OCI-LY7 (cell line): ENCODE data around the gene NXPH3. TPM values are rescaled to one million over a fixed set of nuclear protein-coding genes. Genes with fewer than 3 reads are reported as not detected.

Experiments used
- BruUV-seq: library from RNA; stranded (reverse); fragments of 400-500 nt; replicated peaks from 2 replicates; lab custom pipeline; 2021; lab: Mats Ljungman, UMichigan
- CTCF ChIA-PET: fragments of 300-600 bp; sonication (Branson Sonifier 250); formaldehyde crosslinking; loops from one replicate; lab custom pipeline; 2022; ENCODE audit warnings: antibody characterized with exemption; ENCODE audit not compliant: unreplicated experiment; lab: Charles Lee
- POLR2A ChIA-PET: fragments of 300-600 bp; sonication (Branson Sonifier 250); formaldehyde crosslinking; loops from one replicate; lab custom pipeline; 2022; ENCODE audit warnings: antibody characterized with exemption; lab: Charles Lee
- DNase-seq: peaks from one replicate; pipeline ENCODE4 v3.0.0-alpha.2; 2015; ENCODE audit warnings: low spot score
- H2AFZ ChIP-seq: fragments of 200-600 bp; sonication (generic), shearing (Covaris generic); 2 replicates; pipeline ENCODE4 v1.6.1; 2014; ENCODE audit warnings: mild to moderate bottlenecking, antibody characterized with exemption, low read length, moderate library complexity
- H3K27ac ChIP-seq: fragments of 200-600 bp; sonication (generic); 2 replicates; pipeline ENCODE4 v1.5.1; 2014; ENCODE audit warnings: mixed run types, low read depth, mild to moderate bottlenecking, moderate library complexity, low read length, inconsistent platforms; ENCODE audit not compliant: poor library complexity, severe bottlenecking
- H3K36me3 ChIP-seq: fragments of 200-600 bp; sonication (generic); 2 replicates; pipeline ENCODE4 v1.6.1; 2014; ENCODE audit warnings: mild to moderate bottlenecking, antibody characterized with exemption, low read length, moderate library complexity, mixed read lengths; ENCODE audit not compliant: insufficient read depth
- H3K4me1 ChIP-seq: fragments of 200-600 bp; sonication (generic); 2 replicates; pipeline ENCODE4 v1.5.1; 2014; ENCODE audit warnings: mild to moderate bottlenecking, low read length; ENCODE audit not compliant: insufficient read depth, poor library complexity, severe bottlenecking
- H3K4me2 ChIP-seq: fragments of 200-600 bp; sonication (generic); 2 replicates; pipeline ENCODE4 v1.6.1; 2014; ENCODE audit warnings: mild to moderate bottlenecking, low read length
- H3K4me3 ChIP-seq: fragments of 200-600 bp; sonication (generic); 2 replicates; pipeline ENCODE4 v1.5.1; 2014; ENCODE audit warnings: mild to moderate bottlenecking, low read depth, low read length; ENCODE audit not compliant: poor library complexity, severe bottlenecking
- H3K79me2 ChIP-seq: fragments of 200-600 bp; sonication (generic); 2 replicates; pipeline ENCODE4 v1.6.1; 2016; ENCODE audit warnings: low read depth, mild to moderate bottlenecking, low read length, moderate library complexity, mixed read lengths; ENCODE audit not compliant: insufficient read depth
- H3K9me2 ChIP-seq: fragments of 200-600 bp; sonication (generic); 2 replicates; pipeline ENCODE4 v1.6.1; 2016; ENCODE audit warnings: mild to moderate bottlenecking, low read length, mixed read lengths; ENCODE audit not compliant: insufficient read depth
- H3K9me3 ChIP-seq: fragments of 200-600 bp; sonication (generic); 2 replicates; pipeline ENCODE4 v1.6.1; 2014; ENCODE audit warnings: mild to moderate bottlenecking, mixed run types, low read length, mixed read lengths
- H4K20me1 ChIP-seq: fragments of 200-600 bp; sonication (generic); 2 replicates; pipeline ENCODE4 v1.6.1; 2014; ENCODE audit warnings: mild to moderate bottlenecking, antibody characterized with exemption, low read length, moderate library complexity, mixed read lengths; ENCODE audit not compliant: insufficient read depth
- CTCF ChIP-seq: fragments of 200-600 bp; sonication (generic); conservative IDR thresholded peaks from 2 replicates; pipeline ENCODE4 v1.5.1; 2014; ENCODE audit warnings: mild to moderate bottlenecking, antibody characterized with exemption, low read length, moderate library complexity, mixed read lengths
- EZH2phosphoT487 ChIP-seq: fragments of 200-600 bp; sonication (generic); IDR thresholded peaks from 2 replicates; pipeline ENCODE4 v1.6.1; 2018; ENCODE audit warnings: low read depth, borderline replicate concordance, mild to moderate bottlenecking, mixed run types, antibody characterized with exemption, low read length, moderate library complexity, mixed read lengths
- intact Hi-C: fragments of 100-400 bp; cut with micrococcal nuclease; formaldehyde crosslinking; loops from one replicate; pipeline ENCODE4 v1.10.0; 2022; ENCODE audit not compliant: unreplicated experiment
- total RNA-seq, 2 experiments: library from RNA; depleted of rRNA in 1 of 2; stranded (reverse); fragments of >200 nt in 1 of 2; shearing (Covaris generic) in 1 of 2; gene quantifications; 2 replicates each; pipeline ENCODE4 v1.2.3, GENCODE V29; 2014 to 2022

Gene NXPH3
- total RNA-seq, 2 experiments from 2014 or later = not detected

- no peaks in the 10 kb centered on the region for H3K79me2 ChIP-seq
- no peaks in the 10 kb centered on the region for H3K9me3 ChIP-seq
- no peaks in the 10 kb centered on the region for H3K36me3 ChIP-seq
- ChIA-PET POLR2A (no interaction called here), CTCF (interaction anchor here (1.1 kb wide), 1 partner anchor 11 kb away, joined by 3 read pairs; no protein-coding TSS in a partner anchor)
- DNase-seq = no peak
- no peak overlapping the region for H3K4me3 ChIP-seq
- intact Hi-C loops = no loop called here
- no peaks in the 10 kb centered on the region for H4K20me1 ChIP-seq
- H3K4me2 ChIP-seq = no peak overlapping the region
- BruUV-seq = no TSS peak
- no peak for TF ChIP-seq CTCF
- TF ChIP-seq EZH2phosphoT487 = no peak
- H3K27ac ChIP-seq = no peak overlapping the region
- H2AFZ ChIP-seq = no peak overlapping the region
- no peaks in the 10 kb centered on the region for H3K9me2 ChIP-seq
- peaks cover 9% of the 10 kb centered on the region for H3K4me1 ChIP-seq
Measured at GRCh38 chr17:49582789-49583188, 7.1 kb downstream of the NXPH3 start.

- H3K36me3 ChIP-seq = no peaks in the 10 kb centered on the region
- H3K4me3 ChIP-seq = no peak overlapping the region
- no TSS peak for BruUV-seq
- H3K9me3 ChIP-seq = no peaks in the 10 kb centered on the region
- ChIA-PET POLR2A (no interaction called here), CTCF (interaction anchor here (1.1 kb wide), 1 partner anchor 12 kb away, joined by 3 read pairs; no protein-coding TSS in a partner anchor)
- no peaks in the 10 kb centered on the region for H3K9me2 ChIP-seq
- H2AFZ ChIP-seq = no peak overlapping the region
- no peak overlapping the region for H3K4me2 ChIP-seq
- no peaks in the 10 kb centered on the region for H3K79me2 ChIP-seq
- H3K4me1 ChIP-seq = peaks cover 9% of the 10 kb centered on the region
- intact Hi-C loops = no loop called here
- peak; percentile 30 for DNase-seq
- TF ChIP-seq EZH2phosphoT487 (no peak), CTCF (no peak)
- no peak overlapping the region for H3K27ac ChIP-seq
- H4K20me1 ChIP-seq = no peaks in the 10 kb centered on the region
Measured at GRCh38 chr17:49583226-49583625, 7.6 kb downstream of the NXPH3 start.

- intact Hi-C loops = no loop called here
- Histone ChIP-seq H3K36me3 (no peaks in the 10 kb centered on the region), H4K20me1 (no peaks in the 10 kb centered on the region), H3K27ac (no peak overlapping the region), H3K9me2 (no peaks in the 10 kb centered on the region), H3K4me2 (no peak overlapping the region), H3K9me3 (no peaks in the 10 kb centered on the region), H3K79me2 (no peaks in the 10 kb centered on the region), H2AFZ (no peak overlapping the region), H3K4me3 (no peak overlapping the region), H3K4me1 (peaks cover 9% of the 10 kb centered on the region)
- no TSS peak for BruUV-seq
- no peak for DNase-seq
- ChIA-PET POLR2A (no interaction called here), CTCF (interaction anchor here (1.1 kb wide), 1 partner anchor 12 kb away, joined by 3 read pairs; no protein-coding TSS in a partner anchor)
- TF ChIP-seq CTCF (no peak), EZH2phosphoT487 (no peak)
Measured at GRCh38 chr17:49583889-49584288, 8.2 kb downstream of the NXPH3 start.
